GM12873 (cell line): Measurements from ENCODE around the gene ARSD.

ENCODE experiments used
- CTCF ChIP-seq: IDR thresholded peaks from 2 replicates; pipeline ENCODE4 v1.5.1; 2012; ENCODE audit warnings: low read depth, mild to moderate bottlenecking, moderate library complexity, low read length, control low read depth; ENCODE audit not compliant: insufficient read depth; ENCODE audit errors: missing control alignments

ARSD gene

DNA sequence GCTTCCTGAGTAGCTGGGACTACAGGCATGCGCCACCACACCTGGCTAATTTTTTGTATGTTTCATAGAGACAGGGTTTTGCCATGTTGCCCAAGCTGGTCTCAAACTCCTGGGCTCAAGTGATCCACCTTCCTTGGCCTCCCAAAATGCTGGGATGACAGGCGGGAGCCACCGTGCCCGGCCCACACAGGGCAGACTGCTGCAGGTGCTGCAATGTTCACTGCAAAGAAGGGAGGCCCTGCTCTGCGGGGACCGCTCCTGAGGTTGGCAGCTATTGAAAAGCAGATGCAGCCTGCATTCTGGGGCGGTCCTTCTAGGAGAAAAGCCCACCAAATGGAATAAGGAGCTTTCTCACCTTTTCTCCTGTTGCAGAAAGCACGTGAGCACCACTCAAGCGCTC, 5.0 kb downstream of the ARSD start:
- no peak for TF ChIP-seq CTCF

DNA sequence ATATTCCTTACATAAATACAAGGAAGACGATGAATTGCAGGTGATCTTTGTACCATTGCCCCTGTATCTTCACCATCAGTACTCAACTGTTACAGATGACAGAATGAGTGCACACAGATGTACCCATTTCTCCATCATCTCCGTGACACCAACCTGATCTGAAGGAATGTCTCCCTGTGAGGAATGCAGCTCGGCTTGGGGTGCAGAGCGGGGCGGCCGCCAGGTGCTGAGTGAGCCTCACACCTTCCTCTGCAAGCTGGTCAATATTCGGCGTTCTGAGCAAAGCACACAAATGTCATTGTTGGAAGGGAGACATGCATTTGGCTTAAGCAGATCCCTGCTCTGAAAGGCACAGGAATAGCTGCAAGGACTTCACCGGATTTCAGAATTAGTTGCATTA, 7.4 kb downstream of the ARSD start:
- TF ChIP-seq CTCF: no peak

GRCh38 chrX:2921193-2921592, 7.9 kb downstream of the ARSD start:
- no peak for TF ChIP-seq CTCF

- TF ChIP-seq CTCF: no peak
Observed at GRCh38 chrX:2917767-2918166, 11.4 kb downstream of the ARSD start.

GRCh38 chrX:2913118-2913517, 16.0 kb downstream of the ARSD start:
- TF ChIP-seq CTCF: peak; percentile 13

- TF ChIP-seq CTCF: no peak
Observed at GRCh38 chrX:2910109-2910508, 19.0 kb downstream of the ARSD start.

- TF ChIP-seq CTCF: no peak
Observed at GRCh38 chrX:2908125-2908685, 20.9 kb downstream of the ARSD start.
